Mesendoderm (in vitro differentiated cells): Measurements from ENCODE around the gene SCG5.

Experiments
- DNase-seq: peaks from one replicate; pipeline ENCODE4 v3.0.0; 2013
- H2AK5ac ChIP-seq: 2 replicates; pipeline ENCODE4 v1.6.1; 2013; ENCODE audit warnings: low read length, inconsistent platforms
- H2BK120ac ChIP-seq: 2 replicates; pipeline ENCODE4 v1.6.1; 2013; ENCODE audit warnings: low read depth, mild to moderate bottlenecking, low read length, moderate library complexity, mixed read lengths
- H2BK15ac ChIP-seq: replicated peaks from 2 replicates; pipeline ENCODE4 v1.6.1; 2013; ENCODE audit warnings: low read depth, mild to moderate bottlenecking, moderate library complexity
- H2BK5ac ChIP-seq: 2 replicates; pipeline ENCODE4 v1.6.1; 2013; ENCODE audit warnings: low read length, inconsistent platforms
- H3K18ac ChIP-seq: 2 replicates; pipeline ENCODE4 v1.6.1; 2013; ENCODE audit warnings: mild to moderate bottlenecking, low read length, mixed read lengths
- H3K23ac ChIP-seq: one replicate; pipeline ENCODE4 v1.6.1; 2013; ENCODE audit warnings: low read length
- H3K27ac ChIP-seq: 2 replicates; pipeline ENCODE4 v1.5.1; 2013; ENCODE audit warnings: low read depth, mild to moderate bottlenecking, inconsistent platforms, low read length, moderate library complexity
- H3K27me3 ChIP-seq: 2 replicates; pipeline ENCODE4 v1.6.1; 2013; ENCODE audit warnings: low read length, control low read depth, mild to moderate bottlenecking, inconsistent platforms; ENCODE audit not compliant: insufficient read depth, poor library complexity
- H3K36me3 ChIP-seq: 2 replicates; pipeline ENCODE4 v1.6.1; 2013; ENCODE audit warnings: low read length, inconsistent platforms; ENCODE audit not compliant: control insufficient read depth, insufficient read depth
- H3K4ac ChIP-seq: one replicate; pipeline ENCODE4 v1.6.1; 2013; ENCODE audit warnings: low read depth, mild to moderate bottlenecking, low read length, moderate library complexity
- H3K4me1 ChIP-seq: 2 replicates; pipeline ENCODE4 v1.6.1; 2013; ENCODE audit warnings: low read depth, low read length, inconsistent platforms; ENCODE audit not compliant: control insufficient read depth
- H3K4me2 ChIP-seq: 2 replicates; pipeline ENCODE4 v1.6.1; 2013; ENCODE audit warnings: low read length
- H3K4me3 ChIP-seq: 2 replicates; pipeline ENCODE4 v1.5.1; 2013; ENCODE audit warnings: mild to moderate bottlenecking, low read length
- H3K56ac ChIP-seq: one replicate; pipeline ENCODE4 v1.6.1; 2013; ENCODE audit warnings: low read length
- H3K79me1 ChIP-seq: 2 replicates; pipeline ENCODE4 v1.6.1; 2013; ENCODE audit warnings: low read length, inconsistent platforms
- H3K79me2 ChIP-seq: 2 replicates; pipeline ENCODE4 v1.6.1; 2013; ENCODE audit warnings: mild to moderate bottlenecking, low read length; ENCODE audit not compliant: control insufficient read depth, insufficient read depth
- H3K9ac ChIP-seq: 2 replicates; pipeline ENCODE4 v1.6.1; 2013; ENCODE audit warnings: low read length, inconsistent platforms
- H4K5ac ChIP-seq: one replicate; pipeline ENCODE4 v1.6.1; 2013; ENCODE audit warnings: low read length
- H4K8ac ChIP-seq: one replicate; pipeline ENCODE4 v1.6.1; 2013; ENCODE audit warnings: low read depth, mild to moderate bottlenecking, control low read depth, low read length, moderate library complexity
- WGBS: extraction: QIAGEN DNeasy Blood & Tissue Kit; methylation state at CpG from one replicate; pipeline ENCODE4 v1.1.7; 2013; ENCODE audit warnings: low lambda C conversion rate, missing lambda C conversion rate; ENCODE audit not compliant: insufficient coverage; ENCODE audit errors: extremely low coverage; 5-methylcytosine and 5-hydroxymethylcytosine counted together

The SCG5 gene

GRCh38 chr15:32676169-32676568 is 34.7 kb downstream of the SCG5 start:
- Histone ChIP-seq H3K4ac (no peak overlapping the region), H2AK5ac (no peak overlapping the region), H2BK5ac (no peak overlapping the region), H3K4me2 (no peak overlapping the region), H2BK15ac (no peak overlapping the region), H4K8ac (no peak overlapping the region), H3K4me1 (no peaks in the 10 kb centered on the region), H3K27ac (no peak overlapping the region), H4K5ac (no peak overlapping the region), H2BK120ac (no peak overlapping the region), H3K9ac (no peak overlapping the region), H3K79me1 (no peaks in the 10 kb centered on the region), H3K23ac (no peak overlapping the region), H3K18ac (no peak overlapping the region), H3K27me3 (no peaks in the 10 kb centered on the region), H3K36me3 (no peaks in the 10 kb centered on the region), H3K79me2 (no peaks in the 10 kb centered on the region), H3K56ac (no peak overlapping the region), H3K4me3 (no peak overlapping the region)
- no CpG with 5 or more reads among the region's 2 CpGs for WGBS
- no peak for DNase-seq

- Histone ChIP-seq H2BK5ac (no peak overlapping the region), H3K27ac (no peak overlapping the region), H3K4ac (no peak overlapping the region), H3K79me2 (no peaks in the 10 kb centered on the region), H3K27me3 (no peaks in the 10 kb centered on the region), H3K23ac (no peak overlapping the region), H3K9ac (no peak overlapping the region), H3K4me3 (no peak overlapping the region), H3K4me1 (no peaks in the 10 kb centered on the region), H3K56ac (no peak overlapping the region), H2BK120ac (no peak overlapping the region), H4K8ac (no peak overlapping the region), H3K4me2 (no peak overlapping the region), H3K36me3 (no peaks in the 10 kb centered on the region), H2BK15ac (no peak overlapping the region), H2AK5ac (no peak overlapping the region), H4K5ac (no peak overlapping the region), H3K18ac (no peak overlapping the region), H3K79me1 (no peaks in the 10 kb centered on the region)
- DNase-seq: no peak
- no CpG with 5 or more reads among the region's 5 CpGs for WGBS
Observed at GRCh38 chr15:32677238-32677750, 35.8 kb downstream of the SCG5 start.

- H2AK5ac ChIP-seq: no peak overlapping the region
- no peak overlapping the region for H3K4ac ChIP-seq
- no peak overlapping the region for H2BK15ac ChIP-seq
- no peak overlapping the region for H3K23ac ChIP-seq
- H2BK120ac ChIP-seq: no peak overlapping the region
- peak; percentile 22 for DNase-seq
- no peak overlapping the region for H3K18ac ChIP-seq
- no peak overlapping the region for H2BK5ac ChIP-seq
- no peaks in the 10 kb centered on the region for H3K4me1 ChIP-seq
- H3K79me1 ChIP-seq: no peaks in the 10 kb centered on the region
- H3K4me2 ChIP-seq: no peak overlapping the region
- no peak overlapping the region for H3K56ac ChIP-seq
- H4K8ac ChIP-seq: no peak overlapping the region
- H3K79me2 ChIP-seq: no peaks in the 10 kb centered on the region
- no peaks in the 10 kb centered on the region for H3K36me3 ChIP-seq
- WGBS: no CpG with 5 or more reads among the region's 4 CpGs
- H3K27ac ChIP-seq: no peak overlapping the region
- no peak overlapping the region for H4K5ac ChIP-seq
- H3K9ac ChIP-seq: no peak overlapping the region
- no peaks in the 10 kb centered on the region for H3K27me3 ChIP-seq
- no peak overlapping the region for H3K4me3 ChIP-seq
Observed at GRCh38 chr15:32679298-32679690, 37.8 kb downstream of the SCG5 start.

- WGBS: no CpG with 5 or more reads among the region's 3 CpGs
- Histone ChIP-seq H3K9ac (no peak overlapping the region), H2BK120ac (no peak overlapping the region), H3K79me1 (no peaks in the 10 kb centered on the region), H4K5ac (no peak overlapping the region), H3K23ac (no peak overlapping the region), H3K27me3 (no peaks in the 10 kb centered on the region), H3K18ac (no peak overlapping the region), H3K36me3 (no peaks in the 10 kb centered on the region), H3K4me3 (no peak overlapping the region), H3K4ac (no peak overlapping the region), H3K4me1 (no peaks in the 10 kb centered on the region), H2BK15ac (no peak overlapping the region), H3K27ac (no peak overlapping the region), H3K56ac (no peak overlapping the region), H4K8ac (no peak overlapping the region), H2BK5ac (no peak overlapping the region), H3K79me2 (no peaks in the 10 kb centered on the region), H2AK5ac (no peak overlapping the region), H3K4me2 (no peak overlapping the region)
- DNase-seq: no peak
Observed at GRCh38 chr15:32682569-32682968, 41.1 kb downstream of the SCG5 start.

GRCh38 chr15:32682977-32683630 is 41.6 kb downstream of the SCG5 start:
- no peaks in the 10 kb centered on the region for H3K36me3 ChIP-seq
- H3K4me3 ChIP-seq: no peak overlapping the region
- no peak overlapping the region for H3K4me2 ChIP-seq
- H4K5ac ChIP-seq: no peak overlapping the region
- no peaks in the 10 kb centered on the region for H3K79me2 ChIP-seq
- WGBS: no CpG with 5 or more reads among the region's 2 CpGs
- no peak overlapping the region for H2AK5ac ChIP-seq
- H3K4ac ChIP-seq: no peak overlapping the region
- no peak for DNase-seq
- H4K8ac ChIP-seq: no peak overlapping the region
- H2BK15ac ChIP-seq: no peak overlapping the region
- no peaks in the 10 kb centered on the region for H3K27me3 ChIP-seq
- no peak overlapping the region for H2BK120ac ChIP-seq
- H3K18ac ChIP-seq: no peak overlapping the region
- H3K79me1 ChIP-seq: no peaks in the 10 kb centered on the region
- H2BK5ac ChIP-seq: no peak overlapping the region
- no peaks in the 10 kb centered on the region for H3K4me1 ChIP-seq
- no peak overlapping the region for H3K23ac ChIP-seq
- H3K27ac ChIP-seq: no peak overlapping the region
- H3K9ac ChIP-seq: no peak overlapping the region
- H3K56ac ChIP-seq: no peak overlapping the region
